HepG2 (cell line): ENCODE results near the gene SLCO3A1. TPM values are rescaled to one million over a fixed set of nuclear protein-coding genes. Genes with fewer than 3 reads are reported as not detected.

Experiments used
- ATAC-seq: fragments of 200-7000 bp; cut with Tn5 transposase; 3 replicates; pipeline ENCODE4 v1.9.1; 2020; ENCODE audit warnings: mild to moderate bottlenecking, moderate library complexity
- BruUV-seq: library from RNA; stranded (reverse); fragments of 400-500 nt; replicated peaks from 2 replicates; lab custom pipeline; 2021; lab: Mats Ljungman, UMichigan
- CTCF ChIA-PET: fragments of 300-600 bp; formaldehyde crosslinking; extraction: SDS; loops from one replicate; lab custom pipeline; 2021; ENCODE audit warnings: low total read pairs, inconsistent platforms, low intra/inter-chr PET ratio; lab: Yijun Ruan, JAX
- POLR2A ChIA-PET: fragments of 350-600 bp; sonication (Branson Sonifier 250); formaldehyde crosslinking; loops from one replicate; lab custom pipeline; 2020; ENCODE audit warnings: antibody characterized with exemption, inconsistent platforms; lab: Yijun Ruan, JAX
- DNase-seq: peaks from one replicate; pipeline ENCODE4 v3.0.0-alpha.2; 2015; ENCODE audit warnings: low spot score
- FAIRE-seq: peaks from 3 replicates; lab custom pipeline; 2011; peaks lifted over from hg19 to GRCh38; lab: Jason Lieb, UNC
- H2AFZ ChIP-seq: one replicate; pipeline ENCODE4 v1.6.1; 2011; ENCODE audit warnings: low read length, inconsistent platforms
- H3K27ac ChIP-seq: fragments of 300-600 bp; 3 replicates; pipeline ENCODE4 v1.8.0; 2011; ENCODE audit warnings: mixed run types, mild to moderate bottlenecking, mixed read lengths, low read length, inconsistent platforms; ENCODE audit not compliant: insufficient read depth; ENCODE audit errors: extremely low read length
- H3K27me3 ChIP-seq, 2 experiments: fragments of 200-600 bp in 1 of 2; 2 replicates in 1 of 2; 3 replicates in 1 of 2; pipeline versions ENCODE4 v1.6.0 to v1.8.0; 2011; ENCODE audit warnings: low read length in 2 of 2, mild to moderate bottlenecking in 2 of 2, moderate library complexity in 2 of 2, inconsistent platforms in 1 of 2; ENCODE audit not compliant: insufficient read depth in 2 of 2, control insufficient read depth in 1 of 2
- H3K36me3 ChIP-seq, 2 experiments: fragments of 200-600 bp in 1 of 2; replicated peaks in 1 of 2; 2 replicates in 1 of 2; 3 replicates in 1 of 2; pipeline versions ENCODE4 v1.5.1 to v1.8.0; 2011; ENCODE audit warnings: low read length in 2 of 2, inconsistent platforms in 1 of 2; ENCODE audit not compliant: insufficient read depth in 2 of 2, control insufficient read depth in 1 of 2
- H3K4me1 ChIP-seq: 2 replicates; pipeline ENCODE4 v1.5.1; 2012; ENCODE audit warnings: low read length, inconsistent platforms; ENCODE audit not compliant: insufficient read depth
- H3K4me2 ChIP-seq: 2 replicates; pipeline ENCODE4 v1.6.0; 2011; ENCODE audit warnings: low read depth, low read length, inconsistent platforms
- H3K4me3 ChIP-seq, 3 experiments: fragments of 200-600 bp in 1 of 3; sonication (generic), shearing (Covaris generic) in 1 of 3; replicated peaks in 1 of 3; 2 replicates each; pipeline ENCODE4 v1.5.1; 2011 to 2016; ENCODE audit warnings: low read length in 3 of 3, inconsistent platforms in 2 of 3, low read depth in 2 of 3, mild to moderate bottlenecking in 2 of 3, control low read depth in 1 of 3, mixed read lengths in 1 of 3; ENCODE audit not compliant: insufficient read depth in 1 of 3
- H3K79me2 ChIP-seq: one replicate; pipeline ENCODE4 v1.6.1; 2011; ENCODE audit warnings: low read length, inconsistent platforms; ENCODE audit not compliant: insufficient read depth
- H3K9ac ChIP-seq: 2 replicates; pipeline ENCODE4 v1.6.0; 2011; ENCODE audit warnings: mild to moderate bottlenecking, low read depth, low read length, inconsistent platforms; ENCODE audit not compliant: insufficient read depth
- H3K9me3 ChIP-seq: 2 replicates; pipeline ENCODE4 v1.5.1; 2012; ENCODE audit warnings: mild to moderate bottlenecking, low read length
- H4K20me1 ChIP-seq: 2 replicates; pipeline ENCODE4 v1.6.0; 2011; ENCODE audit warnings: inconsistent platforms, mild to moderate bottlenecking, low read length, moderate library complexity; ENCODE audit not compliant: insufficient read depth
- GABPB1 ChIP-seq: IDR thresholded peaks from 2 replicates; pipeline ENCODE4 v1.6.1; 2016; ENCODE audit warnings: mild to moderate bottlenecking, missing genetic modification reagents, moderate library complexity, missing compliant biosample characterization
- NFYC ChIP-seq: IDR thresholded peaks from 2 replicates; pipeline ENCODE4 v1.6.1; 2016; ENCODE audit warnings: missing genetic modification reagents, missing compliant biosample characterization
- PCBP1 ChIP-seq: fragments of 200-400 bp; formaldehyde crosslinking; IDR thresholded peaks from 2 replicates; pipeline ENCODE4 v1.6.1; 2017; ENCODE audit warnings: mild to moderate bottlenecking, low read depth, low read length, borderline replicate concordance
- U2AF1 ChIP-seq: fragments of 200-400 bp; formaldehyde crosslinking; optimal IDR thresholded peaks from 2 replicates; pipeline ENCODE3; 2017; ENCODE audit warnings: mild to moderate bottlenecking, low read depth, low read length
- ZFP36 ChIP-seq: fragments of 150-350 bp; IDR thresholded peaks from 2 replicates; pipeline ENCODE4 v1.6.1; 2018; ENCODE audit warnings: borderline replicate concordance, low read length, low read depth; ENCODE audit not compliant: partially characterized antibody
- ZFP36L1 ChIP-seq: sonication (generic); formaldehyde crosslinking; IDR thresholded peaks from 2 replicates; pipeline ENCODE4 v1.8.0; 2022; ENCODE audit warnings: mild to moderate bottlenecking, missing genetic modification reagents, moderate library complexity
- ZNF468 ChIP-seq: sonication (generic); formaldehyde crosslinking; IDR thresholded peaks from 2 replicates; pipeline ENCODE4 v1.8.0; 2022; ENCODE audit warnings: mild to moderate bottlenecking, moderate library complexity, missing genetic modification reagents
- ZNF598 ChIP-seq: sonication (generic); formaldehyde crosslinking; IDR thresholded peaks from 2 replicates; pipeline ENCODE4 v1.5.1; 2020; ENCODE audit warnings: mild to moderate bottlenecking, missing genetic modification reagents, borderline replicate concordance
- ZNF816 ChIP-seq: sonication (generic); formaldehyde crosslinking; IDR thresholded peaks from 2 replicates; pipeline ENCODE4 v1.8.0; 2022; ENCODE audit warnings: missing genetic modification reagents, mild to moderate bottlenecking, borderline replicate concordance
- ZNF879 ChIP-seq: sonication (generic); formaldehyde crosslinking; IDR thresholded peaks from 2 replicates; pipeline ENCODE4 v1.8.1; 2023; ENCODE audit warnings: missing genetic modification reagents
- WGBS: methylation state at CpG from one replicate; pipeline ENCODE4 v1.1.6; 2017; ENCODE audit warnings: low lambda C conversion rate; 5-methylcytosine and 5-hydroxymethylcytosine counted together
- in situ Hi-C: cut with HindIII; loops from 2 replicates; pipeline ENCODE4 v1.10.0; 2017; ENCODE audit warnings: low pct_unique_long_range_greater_than_20kb; ENCODE audit not compliant: extremely low pct_ligation_motif_present
- intact Hi-C: fragments of 100-400 bp; cut with micrococcal nuclease; formaldehyde crosslinking; loops from one replicate; pipeline ENCODE4 v1.10.0; 2022; ENCODE audit not compliant: unreplicated experiment
- polyA plus RNA-seq, 8 experiments: library from polyadenylated mRNA; depleted of rRNA in 3 of 8; stranded (reverse) in 7 of 8; unstranded in 1 of 8; fragments of >200 nt; fragmentation: Illumina TruSeq in 4 of 8; extraction: Trizol in 4 of 8; gene quantifications; 2 replicates each; pipeline versions ENCODE4 v1.2.1 to v1.2.3, GENCODE V29; 2011 to 2016; ENCODE audit warnings: low read depth in 4 of 8, missing spikeins in 1 of 8, mixed read lengths in 1 of 8; ENCODE audit not compliant: insufficient read depth in 1 of 8
- total RNA-seq, 5 experiments: library from RNA; depleted of rRNA; stranded (reverse); fragments of >200 nt; fragmentation: Illumina TruSeq; extraction: Trizol; gene quantifications; 2 replicates each; pipeline ENCODE4 v1.2.3, GENCODE V29; 2016; ENCODE audit warnings: low read depth in 1 of 5
- TF ChIP-seq, protein P1 (sequence below): sonication (generic); formaldehyde crosslinking; IDR thresholded peaks from 2 replicates; pipeline ENCODE4 v1.9.0; 2021; ENCODE audit warnings: mild to moderate bottlenecking, missing genetic modification reagents
- TF ChIP-seq, protein P2 (sequence below): sonication (generic); formaldehyde crosslinking; IDR thresholded peaks from 2 replicates; pipeline ENCODE4 v1.5.1; 2020; ENCODE audit warnings: missing genetic modification reagents, mild to moderate bottlenecking, borderline replicate concordance
- TF ChIP-seq, protein P3 (sequence below): sonication (generic); formaldehyde crosslinking; IDR thresholded peaks from 2 replicates; pipeline ENCODE4 v1.4.0; 2020; ENCODE audit warnings: mild to moderate bottlenecking, low read depth, missing genetic modification reagents

Gene SLCO3A1
- total and polyA plus RNA-seq, 2 of the 13 experiments (the other 11 are each of a cell fraction or from before 2014, with no cell fraction given), result 0.02 TPM; not detected in 1

GRCh38 chr15:91949361-91949760, 95.9 kb downstream of the SLCO3A1 start (continued):
- TF ChIP-seq, protein P1, sequence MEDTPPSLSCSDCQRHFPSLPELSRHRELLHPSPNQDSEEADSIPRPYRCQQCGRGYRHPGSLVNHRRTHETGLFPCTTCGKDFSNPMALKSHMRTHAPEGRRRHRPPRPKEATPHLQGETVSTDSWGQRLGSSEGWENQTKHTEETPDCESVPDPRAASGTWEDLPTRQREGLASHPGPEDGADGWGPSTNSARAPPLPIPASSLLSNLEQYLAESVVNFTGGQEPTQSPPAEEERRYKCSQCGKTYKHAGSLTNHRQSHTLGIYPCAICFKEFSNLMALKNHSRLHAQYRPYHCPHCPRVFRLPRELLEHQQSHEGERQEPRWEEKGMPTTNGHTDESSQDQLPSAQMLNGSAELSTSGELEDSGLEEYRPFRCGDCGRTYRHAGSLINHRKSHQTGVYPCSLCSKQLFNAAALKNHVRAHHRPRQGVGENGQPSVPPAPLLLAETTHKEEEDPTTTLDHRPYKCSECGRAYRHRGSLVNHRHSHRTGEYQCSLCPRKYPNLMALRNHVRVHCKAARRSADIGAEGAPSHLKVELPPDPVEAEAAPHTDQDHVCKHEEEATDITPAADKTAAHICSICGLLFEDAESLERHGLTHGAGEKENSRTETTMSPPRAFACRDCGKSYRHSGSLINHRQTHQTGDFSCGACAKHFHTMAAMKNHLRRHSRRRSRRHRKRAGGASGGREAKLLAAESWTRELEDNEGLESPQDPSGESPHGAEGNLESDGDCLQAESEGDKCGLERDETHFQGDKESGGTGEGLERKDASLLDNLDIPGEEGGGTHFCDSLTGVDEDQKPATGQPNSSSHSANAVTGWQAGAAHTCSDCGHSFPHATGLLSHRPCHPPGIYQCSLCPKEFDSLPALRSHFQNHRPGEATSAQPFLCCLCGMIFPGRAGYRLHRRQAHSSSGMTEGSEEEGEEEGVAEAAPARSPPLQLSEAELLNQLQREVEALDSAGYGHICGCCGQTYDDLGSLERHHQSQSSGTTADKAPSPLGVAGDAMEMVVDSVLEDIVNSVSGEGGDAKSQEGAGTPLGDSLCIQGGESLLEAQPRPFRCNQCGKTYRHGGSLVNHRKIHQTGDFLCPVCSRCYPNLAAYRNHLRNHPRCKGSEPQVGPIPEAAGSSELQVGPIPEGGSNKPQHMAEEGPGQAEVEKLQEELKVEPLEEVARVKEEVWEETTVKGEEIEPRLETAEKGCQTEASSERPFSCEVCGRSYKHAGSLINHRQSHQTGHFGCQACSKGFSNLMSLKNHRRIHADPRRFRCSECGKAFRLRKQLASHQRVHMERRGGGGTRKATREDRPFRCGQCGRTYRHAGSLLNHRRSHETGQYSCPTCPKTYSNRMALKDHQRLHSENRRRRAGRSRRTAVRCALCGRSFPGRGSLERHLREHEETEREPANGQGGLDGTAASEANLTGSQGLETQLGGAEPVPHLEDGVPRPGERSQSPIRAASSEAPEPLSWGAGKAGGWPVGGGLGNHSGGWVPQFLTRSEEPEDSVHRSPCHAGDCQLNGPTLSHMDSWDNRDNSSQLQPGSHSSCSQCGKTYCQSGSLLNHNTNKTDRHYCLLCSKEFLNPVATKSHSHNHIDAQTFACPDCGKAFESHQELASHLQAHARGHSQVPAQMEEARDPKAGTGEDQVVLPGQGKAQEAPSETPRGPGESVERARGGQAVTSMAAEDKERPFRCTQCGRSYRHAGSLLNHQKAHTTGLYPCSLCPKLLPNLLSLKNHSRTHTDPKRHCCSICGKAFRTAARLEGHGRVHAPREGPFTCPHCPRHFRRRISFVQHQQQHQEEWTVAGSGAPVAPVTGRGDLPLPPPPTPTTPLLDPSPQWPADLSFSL (CRISPR knock-in tag), result no peak
- TF ChIP-seq GABPB1 (CRISPR knock-in tag) (no peak), NFYC (CRISPR knock-in tag) (no peak), ZNF598 (CRISPR knock-in tag) (no peak), ZNF879 (CRISPR knock-in tag) (no peak)

DNA sequence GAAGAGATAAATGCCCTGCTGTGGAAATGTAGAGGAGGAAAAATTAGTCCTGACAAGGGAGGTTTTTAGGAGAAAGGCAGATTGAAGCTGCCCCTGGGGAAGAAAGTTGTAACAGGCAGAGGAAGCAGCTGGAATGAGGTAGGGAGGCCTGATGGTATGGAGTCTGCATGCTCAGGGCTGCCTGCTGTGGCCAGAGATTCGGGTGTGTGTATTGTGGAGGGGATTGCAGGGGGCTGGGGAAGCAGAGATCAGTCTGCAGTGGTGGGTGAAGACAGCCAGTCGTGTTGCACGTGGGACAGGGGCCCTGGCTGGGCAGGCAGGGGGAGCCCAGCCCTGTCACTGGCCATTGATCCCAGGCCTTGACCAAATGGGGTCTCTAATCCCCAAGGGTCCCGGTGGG, 96.5 kb downstream of the SLCO3A1 start:
- H2AFZ ChIP-seq, result no peak overlapping the region
- H3K4me1 ChIP-seq, result no peaks in the 10 kb centered on the region
- no peak overlapping the region for H3K9ac ChIP-seq
- FAIRE-seq (no peak), DNase-seq (no peak), ATAC-seq (no peak)
- no peak overlapping the region for H3K27ac ChIP-seq
- ChIA-PET CTCF (no interaction called here), POLR2A (no interaction called here)
- intact Hi-C loops (no loop called here), in situ Hi-C loops (no loop called here)
- H3K4me3 ChIP-seq, result no peak overlapping the region
- no peaks in the 10 kb centered on the region for H3K9me3 ChIP-seq
- H3K79me2 ChIP-seq, result no peaks in the 10 kb centered on the region
- no peaks in the 10 kb centered on the region for H4K20me1 ChIP-seq
- H3K4me2 ChIP-seq, result no peak overlapping the region
- H3K36me3 ChIP-seq, result no peaks in the 10 kb centered on the region
- H3K27me3 ChIP-seq, result peaks cover 0 to 25% of the 10 kb centered on the region in 2 experiments; a peak in 2 of 5 replicates
- WGBS, result 0% methylated on average over 1 of the region's 4 CpGs
- no TSS peak for BruUV-seq
- TF ChIP-seq ZNF816 (CRISPR knock-in tag), result no peak
- TF ChIP-seq, protein P2, sequence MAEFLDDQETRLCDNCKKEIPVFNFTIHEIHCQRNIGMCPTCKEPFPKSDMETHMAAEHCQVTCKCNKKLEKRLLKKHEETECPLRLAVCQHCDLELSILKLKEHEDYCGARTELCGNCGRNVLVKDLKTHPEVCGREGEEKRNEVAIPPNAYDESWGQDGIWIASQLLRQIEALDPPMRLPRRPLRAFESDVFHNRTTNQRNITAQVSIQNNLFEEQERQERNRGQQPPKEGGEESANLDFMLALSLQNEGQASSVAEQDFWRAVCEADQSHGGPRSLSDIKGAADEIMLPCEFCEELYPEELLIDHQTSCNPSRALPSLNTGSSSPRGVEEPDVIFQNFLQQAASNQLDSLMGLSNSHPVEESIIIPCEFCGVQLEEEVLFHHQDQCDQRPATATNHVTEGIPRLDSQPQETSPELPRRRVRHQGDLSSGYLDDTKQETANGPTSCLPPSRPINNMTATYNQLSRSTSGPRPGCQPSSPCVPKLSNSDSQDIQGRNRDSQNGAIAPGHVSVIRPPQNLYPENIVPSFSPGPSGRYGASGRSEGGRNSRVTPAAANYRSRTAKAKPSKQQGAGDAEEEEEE, result no peak
- TF ChIP-seq, protein P3, sequence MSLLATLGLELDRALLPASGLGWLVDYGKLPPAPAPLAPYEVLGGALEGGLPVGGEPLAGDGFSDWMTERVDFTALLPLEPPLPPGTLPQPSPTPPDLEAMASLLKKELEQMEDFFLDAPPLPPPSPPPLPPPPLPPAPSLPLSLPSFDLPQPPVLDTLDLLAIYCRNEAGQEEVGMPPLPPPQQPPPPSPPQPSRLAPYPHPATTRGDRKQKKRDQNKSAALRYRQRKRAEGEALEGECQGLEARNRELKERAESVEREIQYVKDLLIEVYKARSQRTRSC (CRISPR knock-in tag), result no peak
- TF ChIP-seq ZFP36, result no peak
- no peak for TF ChIP-seq ZFP36L1 (CRISPR knock-in tag)
- TF ChIP-seq U2AF1, result no peak
- TF ChIP-seq PCBP1, result no peak
- TF ChIP-seq ZNF468 (CRISPR knock-in tag), result no peak
